WTC11 (cell line): Measurements from ENCODE around the gene LAD1. TPM values are rescaled to one million over a fixed set of nuclear protein-coding genes. Genes with fewer than 3 reads are reported as not detected.

Experiments
- ATAC-seq: fragments of 200-7000 bp; cut with Tn5 transposase; 2 replicates; pipeline ENCODE4 v1.10.0; 2021; ENCODE audit warnings: mild to moderate bottlenecking, moderate library complexity
- CTCF ChIA-PET: fragments of 300-600 bp; sonication (Branson Sonifier 250); formaldehyde crosslinking; loops from one replicate; lab custom pipeline; 2021; ENCODE audit warnings: antibody characterized with exemption; lab: Charles Lee
- POLR2A ChIA-PET: fragments of 350-600 bp; sonication (Branson Sonifier 250); formaldehyde crosslinking; loops from one replicate; lab custom pipeline; 2021; ENCODE audit warnings: antibody characterized with exemption; lab: Charles Lee
- DNase-seq: peaks from one replicate; pipeline ENCODE4 v3.0.0; 2021; ENCODE audit warnings: low spot score
- H3K27ac Mint-ChIP-seq: 2 replicates; pipeline ENCODE4 v1.8.0; 2021; ENCODE audit warnings: mixed read lengths
- H3K27me3 Mint-ChIP-seq: 2 replicates; pipeline ENCODE4 v1.8.0; 2021; ENCODE audit warnings: low read depth, mild to moderate bottlenecking, moderate library complexity, mixed read lengths
- H3K36me3 Mint-ChIP-seq: 2 replicates; pipeline ENCODE4 v1.8.0; 2021; ENCODE audit warnings: mixed read lengths
- H3K4me1 Mint-ChIP-seq: 2 replicates; pipeline ENCODE4 v1.8.0; 2022; ENCODE audit warnings: mixed read lengths
- H3K4me3 Mint-ChIP-seq: 2 replicates; pipeline ENCODE4 v1.8.0; 2021; ENCODE audit warnings: mild to moderate bottlenecking, moderate library complexity, mixed read lengths
- H3K9me3 Mint-ChIP-seq: 2 replicates; pipeline ENCODE4 v1.8.0; 2021; ENCODE audit warnings: mixed read lengths
- CBFB ChIP-seq: sonication (generic); formaldehyde crosslinking; IDR thresholded peaks from 2 replicates; pipeline ENCODE4 v1.8.1; 2022; ENCODE audit warnings: mild to moderate bottlenecking, low read depth, missing genetic modification reagents
- CREM ChIP-seq: sonication (generic); formaldehyde crosslinking; IDR thresholded peaks from 2 replicates; pipeline ENCODE4 v1.8.1; 2022; ENCODE audit warnings: mild to moderate bottlenecking, missing genetic modification reagents, moderate library complexity
- FOXJ3 ChIP-seq: sonication (generic); formaldehyde crosslinking; IDR thresholded peaks from 2 replicates; pipeline ENCODE4 v1.9.0; 2021; ENCODE audit warnings: missing genetic modification reagents, mild to moderate bottlenecking, borderline replicate concordance
- HMGA2 ChIP-seq: fragments of 250-450 bp; sonication (Bioruptor Pico); IDR thresholded peaks from 2 replicates; pipeline ENCODE4 v1.4.0; 2021; ENCODE audit warnings: mild to moderate bottlenecking, moderate library complexity
- KAT7 ChIP-seq: sonication (generic); formaldehyde crosslinking; IDR thresholded peaks from 2 replicates; pipeline ENCODE4 v1.8.1; 2023; ENCODE audit warnings: missing genetic modification reagents, mild to moderate bottlenecking, borderline replicate concordance
- NR1H2 ChIP-seq: sonication (generic); formaldehyde crosslinking; IDR thresholded peaks from 2 replicates; pipeline ENCODE4 v1.9.0; 2021; ENCODE audit warnings: mild to moderate bottlenecking, moderate library complexity, missing genetic modification reagents
- PRRX2 ChIP-seq: fragments of 250-450 bp; sonication (Bioruptor Pico); IDR thresholded peaks from 2 replicates; pipeline ENCODE4 v1.8.0; 2021; ENCODE audit warnings: mild to moderate bottlenecking
- RORB ChIP-seq: fragments of 250-450 bp; sonication (Bioruptor Pico); IDR thresholded peaks from 2 replicates; pipeline ENCODE4 v1.9.0; 2021; ENCODE audit warnings: mild to moderate bottlenecking
- SMAD3 ChIP-seq: sonication (generic); formaldehyde crosslinking; IDR thresholded peaks from 2 replicates; pipeline ENCODE4 v1.8.0; 2022; ENCODE audit warnings: missing genetic modification reagents, mild to moderate bottlenecking, borderline replicate concordance
- SP1 ChIP-seq: sonication (generic); formaldehyde crosslinking; conservative IDR thresholded peaks from 2 replicates; pipeline ENCODE4 v1.8.1; 2022; ENCODE audit warnings: missing genetic modification reagents
- TEAD1 ChIP-seq: sonication (generic); formaldehyde crosslinking; IDR thresholded peaks from 2 replicates; pipeline ENCODE4 v1.8.0; 2022; ENCODE audit warnings: mild to moderate bottlenecking, missing genetic modification reagents
- USF2 ChIP-seq: sonication (generic); formaldehyde crosslinking; IDR thresholded peaks from 2 replicates; pipeline ENCODE4 v1.8.1; 2023; ENCODE audit warnings: mild to moderate bottlenecking, missing genetic modification reagents, moderate library complexity
- ZNF232 ChIP-seq: sonication (generic); formaldehyde crosslinking; IDR thresholded peaks from 2 replicates; pipeline ENCODE4 v1.8.0; 2022; ENCODE audit warnings: mild to moderate bottlenecking, missing genetic modification reagents
- ZNF396 ChIP-seq: fragments of 250-450 bp; sonication (Bioruptor Pico); IDR thresholded peaks from 2 replicates; pipeline ENCODE4 v1.8.0; 2021; ENCODE audit warnings: mild to moderate bottlenecking, moderate library complexity, borderline replicate concordance
- total RNA-seq: library from RNA; stranded (reverse); gene quantifications from 3 replicates; pipeline ENCODE4 v1.2.3, GENCODE V29; 2021
- TF ChIP-seq, protein P1 (sequence below): fragments of 250-450 bp; sonication (Bioruptor Pico); IDR thresholded peaks from 2 replicates; pipeline ENCODE4 v1.9.0; 2021; ENCODE audit warnings: mild to moderate bottlenecking
- TF ChIP-seq, protein P2 (sequence below): sonication (generic); formaldehyde crosslinking; IDR thresholded peaks from 2 replicates; pipeline ENCODE4 v1.8.1; 2022; ENCODE audit warnings: missing genetic modification reagents, borderline replicate concordance
- TF ChIP-seq, protein P3 (sequence below): fragments of 200-600 bp; IDR thresholded peaks from 2 replicates; pipeline ENCODE4 v1.8.0; 2022; ENCODE audit warnings: antibody characterized with exemption
- TF ChIP-seq, protein P4 (sequence below): fragments of 250-450 bp; sonication (Bioruptor Pico); IDR thresholded peaks from 2 replicates; pipeline ENCODE4 v1.9.0; 2021; ENCODE audit warnings: mild to moderate bottlenecking
- TF ChIP-seq, protein P5 (sequence below): fragments of 250-450 bp; sonication (Bioruptor Pico); IDR thresholded peaks from 2 replicates; pipeline ENCODE4 v1.9.0; 2021; ENCODE audit warnings: mild to moderate bottlenecking, borderline replicate concordance

The LAD1 gene
- total RNA-seq, 1 experiment from 2014 or later = 14.9 TPM

DNA sequence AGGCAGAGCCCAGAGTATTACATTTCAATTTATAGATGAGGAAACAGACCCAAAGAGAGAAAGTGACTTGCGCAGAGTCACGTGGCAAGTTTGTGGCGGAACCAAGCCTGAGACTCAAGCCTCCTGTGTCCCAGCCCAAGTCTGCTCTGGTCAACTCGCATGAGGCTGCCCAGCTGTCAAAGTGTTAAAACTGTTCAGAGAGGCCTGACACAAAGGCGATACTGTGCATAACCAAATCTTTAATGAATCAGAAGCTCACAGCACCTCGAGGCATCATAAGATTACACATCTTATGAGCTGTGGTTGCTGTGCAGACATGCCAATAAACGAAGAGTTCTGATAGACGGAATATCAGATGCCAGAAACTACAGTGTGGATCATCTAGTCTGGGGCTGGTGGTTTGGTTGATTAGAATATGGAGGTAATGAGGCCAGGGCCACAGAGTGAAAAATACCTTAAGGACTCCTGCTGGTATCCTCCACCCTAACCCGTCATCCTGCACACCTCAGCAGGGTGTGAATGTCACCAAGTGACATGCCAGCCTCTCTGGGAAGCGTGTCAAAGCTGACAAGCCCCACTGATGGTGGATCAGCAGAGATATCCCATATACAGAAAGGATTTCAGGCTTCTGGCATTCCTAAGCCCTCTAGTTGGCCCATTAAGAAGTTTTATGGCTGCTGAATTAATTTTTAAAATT, 63.8 kb downstream of the LAD1 start:
- no peaks in the 10 kb centered on the region for H3K27me3 Mint-ChIP-seq
- no peak for DNase-seq
- TF ChIP-seq CBFB (no peak), NR1H2 (CRISPR knock-in tag) (no peak), RORB (CRISPR knock-in tag) (no peak), PRRX2 (CRISPR knock-in tag) (no peak), CREM (CRISPR knock-in tag) (no peak), SP1 (CRISPR knock-in tag) (no peak), SMAD3 (CRISPR knock-in tag) (no peak), HMGA2 (CRISPR knock-in tag) (no peak), ZNF232 (CRISPR knock-in tag) (no peak), USF2 (CRISPR knock-in tag) (no peak), ZNF396 (no peak), TEAD1 (CRISPR knock-in tag) (no peak), FOXJ3 (CRISPR knock-in tag) (no peak), KAT7 (CRISPR knock-in tag) (no peak)
- TF ChIP-seq, protein P1, sequence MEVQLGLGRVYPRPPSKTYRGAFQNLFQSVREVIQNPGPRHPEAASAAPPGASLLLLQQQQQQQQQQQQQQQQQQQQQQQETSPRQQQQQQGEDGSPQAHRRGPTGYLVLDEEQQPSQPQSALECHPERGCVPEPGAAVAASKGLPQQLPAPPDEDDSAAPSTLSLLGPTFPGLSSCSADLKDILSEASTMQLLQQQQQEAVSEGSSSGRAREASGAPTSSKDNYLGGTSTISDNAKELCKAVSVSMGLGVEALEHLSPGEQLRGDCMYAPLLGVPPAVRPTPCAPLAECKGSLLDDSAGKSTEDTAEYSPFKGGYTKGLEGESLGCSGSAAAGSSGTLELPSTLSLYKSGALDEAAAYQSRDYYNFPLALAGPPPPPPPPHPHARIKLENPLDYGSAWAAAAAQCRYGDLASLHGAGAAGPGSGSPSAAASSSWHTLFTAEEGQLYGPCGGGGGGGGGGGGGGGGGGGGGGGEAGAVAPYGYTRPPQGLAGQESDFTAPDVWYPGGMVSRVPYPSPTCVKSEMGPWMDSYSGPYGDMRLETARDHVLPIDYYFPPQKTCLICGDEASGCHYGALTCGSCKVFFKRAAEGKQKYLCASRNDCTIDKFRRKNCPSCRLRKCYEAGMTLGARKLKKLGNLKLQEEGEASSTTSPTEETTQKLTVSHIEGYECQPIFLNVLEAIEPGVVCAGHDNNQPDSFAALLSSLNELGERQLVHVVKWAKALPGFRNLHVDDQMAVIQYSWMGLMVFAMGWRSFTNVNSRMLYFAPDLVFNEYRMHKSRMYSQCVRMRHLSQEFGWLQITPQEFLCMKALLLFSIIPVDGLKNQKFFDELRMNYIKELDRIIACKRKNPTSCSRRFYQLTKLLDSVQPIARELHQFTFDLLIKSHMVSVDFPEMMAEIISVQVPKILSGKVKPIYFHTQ = no peak
- TF ChIP-seq, protein P2, sequence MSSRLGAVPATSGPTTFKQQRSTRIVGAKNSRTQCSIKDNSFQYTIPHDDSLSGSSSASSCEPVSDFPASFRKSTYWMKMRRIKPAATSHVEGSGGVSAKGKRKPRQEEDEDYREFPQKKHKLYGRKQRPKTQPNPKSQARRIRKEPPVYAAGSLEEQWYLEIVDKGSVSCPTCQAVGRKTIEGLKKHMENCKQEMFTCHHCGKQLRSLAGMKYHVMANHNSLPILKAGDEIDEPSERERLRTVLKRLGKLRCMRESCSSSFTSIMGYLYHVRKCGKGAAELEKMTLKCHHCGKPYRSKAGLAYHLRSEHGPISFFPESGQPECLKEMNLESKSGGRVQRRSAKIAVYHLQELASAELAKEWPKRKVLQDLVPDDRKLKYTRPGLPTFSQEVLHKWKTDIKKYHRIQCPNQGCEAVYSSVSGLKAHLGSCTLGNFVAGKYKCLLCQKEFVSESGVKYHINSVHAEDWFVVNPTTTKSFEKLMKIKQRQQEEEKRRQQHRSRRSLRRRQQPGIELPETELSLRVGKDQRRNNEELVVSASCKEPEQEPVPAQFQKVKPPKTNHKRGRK (CRISPR knock-in tag) = no peak
- TF ChIP-seq, protein P3, sequence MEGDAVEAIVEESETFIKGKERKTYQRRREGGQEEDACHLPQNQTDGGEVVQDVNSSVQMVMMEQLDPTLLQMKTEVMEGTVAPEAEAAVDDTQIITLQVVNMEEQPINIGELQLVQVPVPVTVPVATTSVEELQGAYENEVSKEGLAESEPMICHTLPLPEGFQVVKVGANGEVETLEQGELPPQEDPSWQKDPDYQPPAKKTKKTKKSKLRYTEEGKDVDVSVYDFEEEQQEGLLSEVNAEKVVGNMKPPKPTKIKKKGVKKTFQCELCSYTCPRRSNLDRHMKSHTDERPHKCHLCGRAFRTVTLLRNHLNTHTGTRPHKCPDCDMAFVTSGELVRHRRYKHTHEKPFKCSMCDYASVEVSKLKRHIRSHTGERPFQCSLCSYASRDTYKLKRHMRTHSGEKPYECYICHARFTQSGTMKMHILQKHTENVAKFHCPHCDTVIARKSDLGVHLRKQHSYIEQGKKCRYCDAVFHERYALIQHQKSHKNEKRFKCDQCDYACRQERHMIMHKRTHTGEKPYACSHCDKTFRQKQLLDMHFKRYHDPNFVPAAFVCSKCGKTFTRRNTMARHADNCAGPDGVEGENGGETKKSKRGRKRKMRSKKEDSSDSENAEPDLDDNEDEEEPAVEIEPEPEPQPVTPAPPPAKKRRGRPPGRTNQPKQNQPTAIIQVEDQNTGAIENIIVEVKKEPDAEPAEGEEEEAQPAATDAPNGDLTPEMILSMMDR = no peak
- TF ChIP-seq, protein P4, sequence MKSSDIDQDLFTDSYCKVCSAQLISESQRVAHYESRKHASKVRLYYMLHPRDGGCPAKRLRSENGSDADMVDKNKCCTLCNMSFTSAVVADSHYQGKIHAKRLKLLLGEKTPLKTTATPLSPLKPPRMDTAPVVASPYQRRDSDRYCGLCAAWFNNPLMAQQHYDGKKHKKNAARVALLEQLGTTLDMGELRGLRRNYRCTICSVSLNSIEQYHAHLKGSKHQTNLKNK (CRISPR knock-in tag) = no peak
- TF ChIP-seq, protein P5, sequence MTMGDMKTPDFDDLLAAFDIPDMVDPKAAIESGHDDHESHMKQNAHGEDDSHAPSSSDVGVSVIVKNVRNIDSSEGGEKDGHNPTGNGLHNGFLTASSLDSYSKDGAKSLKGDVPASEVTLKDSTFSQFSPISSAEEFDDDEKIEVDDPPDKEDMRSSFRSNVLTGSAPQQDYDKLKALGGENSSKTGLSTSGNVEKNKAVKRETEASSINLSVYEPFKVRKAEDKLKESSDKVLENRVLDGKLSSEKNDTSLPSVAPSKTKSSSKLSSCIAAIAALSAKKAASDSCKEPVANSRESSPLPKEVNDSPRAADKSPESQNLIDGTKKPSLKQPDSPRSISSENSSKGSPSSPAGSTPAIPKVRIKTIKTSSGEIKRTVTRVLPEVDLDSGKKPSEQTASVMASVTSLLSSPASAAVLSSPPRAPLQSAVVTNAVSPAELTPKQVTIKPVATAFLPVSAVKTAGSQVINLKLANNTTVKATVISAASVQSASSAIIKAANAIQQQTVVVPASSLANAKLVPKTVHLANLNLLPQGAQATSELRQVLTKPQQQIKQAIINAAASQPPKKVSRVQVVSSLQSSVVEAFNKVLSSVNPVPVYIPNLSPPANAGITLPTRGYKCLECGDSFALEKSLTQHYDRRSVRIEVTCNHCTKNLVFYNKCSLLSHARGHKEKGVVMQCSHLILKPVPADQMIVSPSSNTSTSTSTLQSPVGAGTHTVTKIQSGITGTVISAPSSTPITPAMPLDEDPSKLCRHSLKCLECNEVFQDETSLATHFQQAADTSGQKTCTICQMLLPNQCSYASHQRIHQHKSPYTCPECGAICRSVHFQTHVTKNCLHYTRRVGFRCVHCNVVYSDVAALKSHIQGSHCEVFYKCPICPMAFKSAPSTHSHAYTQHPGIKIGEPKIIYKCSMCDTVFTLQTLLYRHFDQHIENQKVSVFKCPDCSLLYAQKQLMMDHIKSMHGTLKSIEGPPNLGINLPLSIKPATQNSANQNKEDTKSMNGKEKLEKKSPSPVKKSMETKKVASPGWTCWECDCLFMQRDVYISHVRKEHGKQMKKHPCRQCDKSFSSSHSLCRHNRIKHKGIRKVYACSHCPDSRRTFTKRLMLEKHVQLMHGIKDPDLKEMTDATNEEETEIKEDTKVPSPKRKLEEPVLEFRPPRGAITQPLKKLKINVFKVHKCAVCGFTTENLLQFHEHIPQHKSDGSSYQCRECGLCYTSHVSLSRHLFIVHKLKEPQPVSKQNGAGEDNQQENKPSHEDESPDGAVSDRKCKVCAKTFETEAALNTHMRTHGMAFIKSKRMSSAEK (CRISPR knock-in tag) = no peak
- TF ChIP-seq, all 79 proteins: peak for 0
- Mint-ChIP-seq H3K27ac (no peak overlapping the region), H3K4me1 (no peaks in the 10 kb centered on the region), H3K36me3 (no peaks in the 10 kb centered on the region), H3K4me3 (no peak overlapping the region), H3K9me3 (no peaks in the 10 kb centered on the region)
- no peak for ATAC-seq
- CTCF ChIA-PET = no interaction called here
- POLR2A ChIA-PET = no interaction called here
